SHP77 (cell line): ENCODE measurements around the gene SH3D19.
"Not testable (repeated sequence)": the region's sequence is repeated elsewhere in the genome, so short reads cannot be mapped to it uniquely, and the experiment has no call there.

ENCODE experiments used
- DNase-seq, 2 experiments: peaks; one replicate each; lab custom pipeline; 2025; lab: John Stamatoyannopoulos, UW

The SH3D19 gene

GRCh38 chr4:151099229-151099975 is 226.0 kb downstream of the SH3D19 start, which contains the start of gene RPS3A:
Gene RPS3A, plus strand, starts transcription at chr4:151099628. Its CDS starts 25 bp downstream, at chr4:151099653.
- peak; percentile 78 to 82 for DNase-seq

DNA sequence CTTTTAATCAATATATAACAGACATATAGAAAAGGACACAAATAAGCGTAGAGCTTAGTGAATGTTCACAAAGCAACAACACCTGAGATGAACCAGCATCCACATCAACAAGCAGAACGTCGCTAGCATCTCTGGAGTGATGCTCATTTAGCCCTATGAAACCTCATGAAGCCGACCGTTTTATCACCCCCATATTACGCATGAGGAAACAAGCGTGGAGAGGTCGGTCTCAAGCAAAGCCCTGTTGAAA is 226.5 kb downstream of the SH3D19 start:
- DNase-seq: no peak

DNA sequence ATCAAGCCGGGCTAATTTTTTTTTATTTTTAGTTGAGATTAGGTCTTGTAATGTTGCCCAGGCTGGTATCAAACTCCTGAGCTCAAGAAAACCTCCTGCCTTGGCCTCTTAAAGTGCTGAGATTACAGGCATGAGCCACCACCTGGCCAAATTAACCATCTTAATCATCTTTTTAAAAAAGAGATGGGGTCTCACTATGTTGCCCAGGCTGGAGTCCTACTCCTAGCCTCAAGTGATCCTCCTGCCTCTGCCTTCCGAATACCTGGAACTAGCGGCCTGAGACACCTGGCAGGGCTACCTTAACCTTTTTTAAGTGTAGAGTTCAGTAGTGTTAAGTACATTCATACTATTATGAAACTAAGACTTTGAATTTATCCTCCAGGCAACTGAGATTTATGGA is 227.6 kb downstream of the SH3D19 start:
- DNase-seq: no peak

- DNase-seq: no peak
Observed at GRCh38 chr4:151095142-151095541, 230.3 kb downstream of the SH3D19 start.

GRCh38 chr4:151094290-151094751 is 231.1 kb downstream of the SH3D19 start:
- no peak for DNase-seq

DNA sequence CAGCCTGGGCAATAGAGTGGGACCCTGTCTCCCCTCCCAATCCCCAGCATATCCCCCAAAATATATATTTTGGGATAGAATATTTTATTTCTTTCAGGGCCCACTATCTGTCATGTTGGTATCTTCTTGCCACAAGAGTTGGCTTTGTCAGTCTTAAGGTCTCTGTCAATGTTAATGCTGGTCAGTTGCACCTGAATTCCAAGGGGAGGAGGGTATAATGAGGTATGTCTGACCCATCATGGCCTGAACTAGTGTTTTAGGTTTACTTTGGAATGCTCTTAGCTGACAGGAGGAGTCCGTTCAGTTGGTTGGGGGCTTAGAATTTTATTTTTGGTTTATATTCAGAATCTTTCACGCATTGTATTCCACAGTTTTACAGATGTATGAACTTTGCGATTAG is 232.2 kb downstream of the SH3D19 start:
- no peak for DNase-seq

- no peak for DNase-seq
Observed at GRCh38 chr4:151092488-151092887, 232.9 kb downstream of the SH3D19 start.

- no peak for DNase-seq
Observed at GRCh38 chr4:151091047-151091446, 234.4 kb downstream of the SH3D19 start.

DNA sequence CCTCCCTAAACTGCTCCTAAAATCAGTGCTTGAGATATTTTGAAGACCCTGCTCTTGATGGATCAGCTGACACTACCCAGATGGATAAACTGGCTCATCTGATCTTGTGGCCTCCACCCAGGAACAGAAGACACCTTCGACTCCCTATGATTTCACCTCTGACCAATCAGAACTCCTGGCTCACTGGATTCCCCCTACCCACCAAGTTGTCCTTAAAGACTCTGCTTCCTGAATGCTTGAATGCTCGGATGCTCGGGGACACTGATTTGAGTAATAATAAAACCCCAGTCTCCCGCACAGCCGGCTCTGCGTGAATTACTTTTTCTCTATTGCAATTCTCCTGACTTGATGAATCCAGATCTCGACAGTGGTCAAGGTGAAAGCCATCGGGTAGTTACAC is 237.9 kb downstream of the SH3D19 start:
- DNase-seq: no peak

GRCh38 chr4:151077978-151078377 is 247.4 kb downstream of the SH3D19 start:
- DNase-seq: not testable (repeated sequence)

DNA sequence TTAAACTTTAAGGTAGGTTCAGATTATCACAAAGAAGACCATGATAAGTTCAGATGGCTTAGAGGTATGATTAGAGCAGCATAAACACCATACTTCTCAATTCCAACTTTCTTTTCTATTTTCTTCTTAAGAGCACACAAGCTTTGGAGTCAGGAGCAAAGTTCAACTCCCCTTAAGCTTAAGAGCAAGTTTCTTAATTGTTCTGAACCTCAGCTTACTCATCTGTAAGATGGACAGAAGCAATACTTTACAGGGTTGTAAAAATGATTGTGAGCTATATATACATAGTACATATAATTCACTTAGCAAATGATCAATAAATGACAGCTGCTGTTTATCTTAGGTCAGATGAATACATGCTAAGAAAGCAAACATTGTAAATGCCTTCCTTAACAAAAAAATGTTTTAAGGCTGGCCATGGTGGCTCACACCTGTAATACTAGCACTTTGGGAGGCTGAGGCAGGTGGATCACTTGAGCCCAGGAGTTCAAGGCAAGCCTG is 250.9 kb downstream of the SH3D19 start:
- no peak for DNase-seq
